Type B pancreatic cell (in vitro differentiated cells): ENCODE measurements around the gene IGFBP6. TPM values are rescaled to one million over a fixed set of nuclear protein-coding genes. Genes with fewer than 3 reads are reported as not detected.

Source experiments
- DNase-seq: peaks from one replicate; pipeline ENCODE4 v3.0.0; 2021; ENCODE audit warnings: mixed read lengths; ENCODE audit not compliant: unreplicated experiment; ENCODE audit errors: extremely low spot score
- H3K27ac Mint-ChIP-seq: 2 replicates; pipeline ENCODE4 v1.8.0; 2021; ENCODE audit warnings: mild to moderate bottlenecking, mixed read lengths
- H3K27me3 Mint-ChIP-seq: 2 replicates; pipeline ENCODE4 v1.8.0; 2021; ENCODE audit warnings: mixed read lengths
- H3K36me3 Mint-ChIP-seq: 2 replicates; pipeline ENCODE4 v1.8.0; 2021; ENCODE audit warnings: mixed read lengths
- H3K4me1 Mint-ChIP-seq: one replicate; pipeline ENCODE4 v1.8.0; 2021; ENCODE audit warnings: mixed read lengths; ENCODE audit not compliant: unreplicated experiment
- H3K4me3 Mint-ChIP-seq: 2 replicates; pipeline ENCODE4 v1.8.0; 2021; ENCODE audit warnings: mild to moderate bottlenecking, mixed read lengths
- H3K9me3 Mint-ChIP-seq: 2 replicates; pipeline ENCODE4 v1.8.0; 2021; ENCODE audit warnings: mixed read lengths
- CTCF ChIP-seq: fragments of 200-600 bp; sonication (generic); conservative IDR thresholded peaks from 2 replicates; pipeline ENCODE4 v1.5.0; 2021; ENCODE audit warnings: antibody characterized with exemption, mild to moderate bottlenecking
- total RNA-seq: library from RNA; stranded (reverse); gene quantifications from 2 replicates; pipeline ENCODE4 v1.2.1, GENCODE V29; 2021; ENCODE audit warnings: low replicate concordance

Gene IGFBP6
- total RNA-seq, 1 donor from 2014 or later: 25.1 TPM

DNA sequence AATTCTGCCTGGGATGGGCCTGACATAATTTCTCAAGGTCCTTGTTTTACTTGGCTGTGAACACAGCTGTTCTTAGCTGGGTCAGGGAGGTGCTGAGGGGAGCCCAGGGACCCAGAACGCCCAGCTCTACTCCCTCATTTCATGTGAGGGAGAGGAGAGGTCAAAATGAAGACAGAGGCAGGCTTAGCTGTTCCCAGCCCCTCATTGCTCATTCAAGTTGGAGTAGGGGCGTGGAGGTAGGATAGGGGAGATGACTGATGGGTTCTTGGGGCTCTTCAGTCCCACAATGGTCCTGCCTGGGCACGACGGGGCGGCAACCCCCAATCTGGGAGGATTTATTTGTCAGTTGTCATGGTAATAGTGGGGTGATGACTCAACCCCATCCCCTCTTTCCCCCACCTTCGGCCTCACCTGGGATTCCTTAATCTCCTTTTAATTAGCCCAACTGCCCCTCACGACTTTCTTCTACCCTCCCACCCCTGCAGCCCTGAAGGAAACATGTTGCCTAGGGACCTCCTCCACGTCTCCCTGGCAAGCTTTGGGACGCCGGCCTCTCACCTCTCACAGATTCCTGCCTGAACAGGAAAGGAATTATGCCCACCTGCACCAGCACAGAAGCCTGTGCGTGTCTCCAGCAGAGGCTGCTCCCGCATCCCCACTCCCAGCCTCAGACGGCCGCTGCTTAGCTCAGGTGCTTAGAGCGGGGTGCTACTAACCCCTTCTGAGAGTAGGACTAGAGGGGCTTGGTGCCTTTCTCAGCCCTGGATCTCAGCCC is 28.5 kb upstream of the IGFBP6 start:
- TF ChIP-seq CTCF: no peak
- DNase-seq: no peak
- Mint-ChIP-seq H3K27me3 (no peaks in the 10 kb centered on the region), H3K4me1 (peaks cover 48% of the 10 kb centered on the region), H3K4me3 (no peak overlapping the region), H3K36me3 (peaks cover 18% of the 10 kb centered on the region), H3K27ac (no peak overlapping the region), H3K9me3 (no peaks in the 10 kb centered on the region)

DNA sequence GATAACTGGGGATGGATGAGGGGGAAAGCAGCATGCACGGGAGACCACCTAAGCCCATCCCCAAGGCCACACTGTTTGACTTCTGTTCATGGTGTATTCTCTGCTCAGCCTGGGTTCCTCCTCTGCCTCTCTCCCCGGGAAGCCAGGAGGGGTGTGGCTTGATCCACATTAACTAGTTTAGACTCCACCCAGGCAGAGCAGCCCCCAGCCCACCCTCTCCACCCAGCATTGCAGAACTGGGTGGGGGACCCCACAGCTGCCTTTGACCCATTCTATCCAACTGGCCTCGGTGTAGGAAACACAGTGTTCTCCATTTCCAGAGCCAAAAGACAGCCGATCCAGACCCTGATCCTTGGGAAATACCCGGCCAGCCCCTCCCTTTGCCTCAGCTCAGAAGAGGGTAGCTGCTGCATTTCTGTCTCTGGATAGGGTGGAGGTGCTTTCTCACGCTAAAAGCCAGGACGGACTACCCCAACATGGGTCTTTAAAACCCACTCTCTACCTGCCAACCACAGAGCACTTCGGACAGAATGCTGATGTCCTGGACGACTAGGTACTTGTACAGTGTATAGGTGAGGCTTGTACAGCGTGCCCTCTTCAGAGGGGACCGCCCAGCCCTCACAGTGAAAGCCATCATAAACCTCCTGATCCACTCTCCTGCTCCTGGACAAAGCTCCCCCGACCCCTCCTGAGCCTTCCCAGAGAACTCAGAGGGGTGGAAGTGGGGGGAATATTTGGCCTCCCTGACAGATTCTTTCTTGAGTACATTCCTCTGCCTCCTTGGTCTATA is 27.7 kb upstream of the IGFBP6 start:
- Mint-ChIP-seq H3K36me3 (peaks cover 26% of the 10 kb centered on the region), H3K27ac (peak overlapping the region; percentile 70), H3K4me1 (peaks cover 52% of the 10 kb centered on the region), H3K27me3 (no peaks in the 10 kb centered on the region), H3K4me3 (no peak overlapping the region), H3K9me3 (no peaks in the 10 kb centered on the region)
- no peak for DNase-seq
- TF ChIP-seq CTCF: no peak

DNA sequence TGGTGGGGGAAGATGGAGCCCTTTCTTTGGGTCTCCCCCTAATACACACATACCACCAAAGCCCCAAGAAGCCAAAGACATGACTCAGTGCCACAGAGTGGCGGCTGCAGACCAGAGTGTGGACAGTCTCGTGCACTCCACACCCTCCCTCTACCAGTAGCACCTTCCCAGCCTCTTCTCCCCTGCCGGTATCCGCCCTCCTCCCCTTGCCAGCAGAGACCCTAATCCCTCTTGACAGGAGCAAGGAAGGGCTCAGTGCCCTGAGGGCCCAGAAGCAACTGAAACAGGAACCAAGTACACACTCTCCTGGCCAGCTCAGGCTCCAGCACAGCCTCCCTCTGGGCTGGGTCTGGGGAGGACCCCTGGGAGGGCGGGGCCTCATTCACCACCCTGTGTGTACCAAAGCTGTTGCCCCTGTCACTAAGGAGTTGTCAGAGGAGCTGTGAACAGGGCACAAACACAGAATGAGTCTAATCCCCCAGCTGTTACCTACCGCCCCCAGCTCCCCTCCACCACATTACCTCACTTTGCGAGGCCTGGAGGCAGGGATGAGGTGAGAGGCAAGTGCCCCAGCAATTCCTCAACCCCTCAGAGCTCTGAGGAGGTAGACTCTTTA is 26.5 kb upstream of the IGFBP6 start:
- Mint-ChIP-seq H3K4me3 (peak overlapping the region; percentile 17), H3K9me3 (no peaks in the 10 kb centered on the region), H3K36me3 (peaks cover 29% of the 10 kb centered on the region), H3K27ac (peak overlapping the region; percentile 70), H3K27me3 (no peaks in the 10 kb centered on the region), H3K4me1 (peaks cover 53% of the 10 kb centered on the region)
- TF ChIP-seq CTCF: no peak
- no peak for DNase-seq

DNA sequence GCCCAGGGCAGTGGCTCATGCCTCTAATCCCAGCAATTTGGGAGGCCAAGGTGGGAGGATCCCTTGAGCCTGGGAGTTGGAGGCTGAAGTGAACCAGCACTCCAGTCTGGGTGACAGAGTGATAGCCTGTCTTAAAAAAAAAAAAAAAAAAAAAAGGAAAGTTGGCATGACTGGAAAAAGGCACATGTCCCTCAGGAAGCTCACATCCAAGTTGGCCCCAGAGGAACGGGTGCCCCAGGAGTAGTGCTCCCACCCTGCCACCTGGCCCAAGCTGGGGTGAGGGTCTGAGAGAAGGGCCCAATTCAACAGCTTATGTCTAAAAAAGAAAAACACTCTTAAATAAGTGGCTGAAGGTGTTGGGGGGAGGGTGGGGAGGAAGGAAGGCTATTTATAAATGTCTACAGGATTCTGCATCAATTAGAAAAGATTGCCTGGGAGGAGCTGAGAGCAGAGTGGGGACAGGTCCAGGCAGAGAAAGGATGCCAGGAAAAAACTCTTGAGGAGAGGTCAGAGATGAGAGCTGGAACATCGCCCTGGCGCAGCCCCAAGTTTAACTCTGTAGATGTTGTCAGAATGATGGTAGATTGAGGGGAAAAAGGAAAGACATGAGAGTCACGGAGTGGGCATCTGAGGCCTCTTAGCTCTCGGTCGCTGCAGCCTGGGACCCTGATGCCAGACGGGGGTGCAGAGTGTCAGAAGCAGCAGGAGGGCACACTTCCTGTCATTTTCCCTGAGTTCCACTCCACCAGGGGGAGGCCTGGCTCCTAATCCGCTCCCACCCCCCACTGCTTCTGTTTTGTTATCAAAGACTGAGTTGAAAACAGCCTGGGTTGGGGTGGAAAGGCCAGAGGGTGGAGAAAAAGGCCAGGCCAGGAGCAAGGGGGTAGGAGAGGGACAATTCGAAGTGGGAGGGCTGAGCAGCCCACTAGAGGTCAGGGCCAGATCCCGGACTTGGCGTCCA is 25.6 kb upstream of the IGFBP6 start:
- peak overlapping the region; percentile 71 for H3K27ac Mint-ChIP-seq
- TF ChIP-seq CTCF: no peak
- peaks cover 30% of the 10 kb centered on the region for H3K36me3 Mint-ChIP-seq
- peak overlapping the region; percentile 59 for H3K4me3 Mint-ChIP-seq
- no peaks in the 10 kb centered on the region for H3K9me3 Mint-ChIP-seq
- no peaks in the 10 kb centered on the region for H3K27me3 Mint-ChIP-seq
- H3K4me1 Mint-ChIP-seq: peaks cover 51% of the 10 kb centered on the region
- no peak for DNase-seq

- TF ChIP-seq CTCF: no peak
- H3K9me3 Mint-ChIP-seq: no peaks in the 10 kb centered on the region
- no peak for DNase-seq
- H3K27me3 Mint-ChIP-seq: no peaks in the 10 kb centered on the region
- H3K4me1 Mint-ChIP-seq: peaks cover 55% of the 10 kb centered on the region
- H3K27ac Mint-ChIP-seq: peak overlapping the region; percentile 61
- no peak overlapping the region for H3K4me3 Mint-ChIP-seq
- peaks cover 37% of the 10 kb centered on the region for H3K36me3 Mint-ChIP-seq
Measured at GRCh38 chr12:53073881-53074280, 23.6 kb upstream of the IGFBP6 start.
